ENCODE measurements around the gene PHAF1. TPM values are rescaled to one million over a fixed set of nuclear protein-coding genes. Genes with fewer than 3 reads are reported as not detected.

PHAF1 gene
- total and polyA plus RNA-seq, 2 of the 8 experiments (the other 6 are each of a cell fraction or from before 2014, with no cell fraction given) = 18.6 to 26.4 TPM

GRCh38 chr16:67177743-67178699 lies 68.3 kb downstream of the PHAF1 start (continued):
- TF ChIP-seq SIN3A (conservative IDR thresholded peaks at IDR 0.05 in 1 of 2, IDR thresholded peaks at IDR 0.05 in 1 of 2; ENCODE audit: low read depth in 1 of 2, low read length in 2 of 2) = peak in 1 of 2 experiments; percentile 87; a peak in 2 of 4 replicates
- TF ChIP-seq CHD1 (IDR thresholded peaks at IDR 0.05; ENCODE audit: low read depth, low read length) = no peak
- no peak for TF ChIP-seq CBX8 (IDR thresholded peaks at IDR 0.05; ENCODE audit: borderline replicate concordance, low read depth, low read length)
- TF ChIP-seq CTCF (IDR thresholded peaks at IDR 0.05; ENCODE audit: control extremely low read depth in 1 of 3, insufficient read depth in 1 of 3, low read depth in 1 of 3, low read length in 3 of 3) = no peak
- TF ChIP-seq BRCA1 (IDR thresholded peaks at IDR 0.05; ENCODE audit: low read depth, low read length) = no peak
- no peak for TF ChIP-seq CEBPB (IDR thresholded peaks at IDR 0.05; ENCODE audit: low read depth, low read length)
- TF ChIP-seq CREB1 (IDR thresholded peaks at IDR 0.05) = peak; percentile 89
- no peak for TF ChIP-seq JUND (IDR thresholded peaks at IDR 0.05; ENCODE audit: low read length)
- TF ChIP-seq GTF2F1 (IDR thresholded peaks at IDR 0.05; ENCODE audit: borderline replicate concordance, low read depth, low read length) = no peak
- TF ChIP-seq NRF1 (IDR thresholded peaks at IDR 0.05; ENCODE audit: low read depth, low read length) = peak; percentile 50
- TF ChIP-seq TAF1 (IDR thresholded peaks at IDR 0.05; ENCODE audit: low read depth, low read length) = peak; percentile 76
- TF ChIP-seq TAF7 (optimal IDR thresholded peaks at IDR 0.05; ENCODE audit: borderline replicate concordance, low read depth, low read length) = no peak
- TF ChIP-seq E2F6 (IDR thresholded peaks at IDR 0.05) = peak; percentile 67
- no peak for TF ChIP-seq SAP30 (IDR thresholded peaks at IDR 0.05; ENCODE audit: insufficient read depth, insufficient replicate concordance, low read length)

Measured in H1 (cell line).